B cell (primary cell): ENCODE results near the gene LHX1. TPM values are rescaled to one million over a fixed set of nuclear protein-coding genes. Genes with fewer than 3 reads are reported as not detected.

Source experiments
- ATAC-seq: fragments of 200-7000 bp; cut with Tn5 transposase; one replicate; pipeline ENCODE4 v1.10.0; 2021; ENCODE audit warnings: low read depth, mild to moderate bottlenecking, moderate number of reproducible peaks, moderate library complexity
- CTCF ChIA-PET: fragments of 350-600 bp; sonication (Branson Sonifier 250); formaldehyde crosslinking; loops from one replicate; lab custom pipeline; 2021; ENCODE audit warnings: antibody characterized with exemption, inconsistent platforms; lab: Charles Lee
- POLR2A ChIA-PET: fragments of 350-600 bp; sonication (Branson Sonifier 250); formaldehyde crosslinking; loops from one replicate; lab custom pipeline; 2021; ENCODE audit warnings: antibody characterized with exemption; lab: Charles Lee
- DNase-seq: peaks from one replicate; pipeline ENCODE4 v3.0.0; 2013
- H2AFZ ChIP-seq: 2 replicates; pipeline ENCODE4 v1.6.1; 2012; ENCODE audit warnings: mild to moderate bottlenecking, low read depth, low read length; ENCODE audit not compliant: insufficient read depth, poor library complexity, severe bottlenecking
- H3K27ac ChIP-seq, 2 donors: 1 replicate in 1 of 2; 2 replicates in 1 of 2; pipeline ENCODE4 v1.5.1; 2012 to 2013; ENCODE audit warnings: low read length in 2 of 2, mild to moderate bottlenecking in 2 of 2, moderate library complexity in 1 of 2
- H3K27me3 ChIP-seq, 4 experiments: fragments of 200-600 bp in 1 of 4; sonication (generic) in 1 of 4; replicated peaks in 1 of 4; 1 replicate in 2 of 4; 2 replicates in 2 of 4; pipeline versions ENCODE4 v1.6.1 to v1.7.0; 2013 to 2016; ENCODE audit warnings: low read length in 3 of 4, mild to moderate bottlenecking in 2 of 4, mixed read lengths in 1 of 4, moderate library complexity in 1 of 4; ENCODE audit not compliant: insufficient read depth in 4 of 4, control insufficient read depth in 3 of 4; ENCODE audit errors: control extremely low read depth in 1 of 4
- H3K36me3 ChIP-seq, 2 experiments: replicated peaks in 1 of 2; 1 replicate in 1 of 2; 2 replicates in 1 of 2; pipeline versions ENCODE4 v1.6.1 to v1.7.1; 2013; ENCODE audit warnings: low read length in 1 of 2; ENCODE audit not compliant: insufficient read depth in 2 of 2, control insufficient read depth in 1 of 2; ENCODE audit errors: control extremely low read depth in 1 of 2, extremely low read depth in 1 of 2
- H3K4me1 ChIP-seq, 2 donors: fragments of 200-600 bp in 1 of 2; sonication (generic) in 1 of 2; 1 replicate in 1 of 2; 2 replicates in 1 of 2; pipeline versions ENCODE4 v1.5.1 to v1.6.1; 2013 to 2017; ENCODE audit warnings: low read length in 2 of 2; ENCODE audit not compliant: control insufficient read depth in 2 of 2, insufficient read depth in 2 of 2
- H3K4me2 ChIP-seq: replicated peaks from 2 replicates; pipeline ENCODE3; 2012; ENCODE audit warnings: mild to moderate bottlenecking, low read depth, low read length; ENCODE audit not compliant: poor library complexity, severe bottlenecking
- H3K4me3 ChIP-seq, 5 experiments: fragments of 200-600 bp in 1 of 5; sonication (generic) in 1 of 5; 1 replicate in 3 of 5; 2 replicates in 2 of 5; pipeline versions ENCODE4 v1.5.1 to v1.7.0; 2011 to 2016; ENCODE audit warnings: low read length in 4 of 5, mild to moderate bottlenecking in 4 of 5, low read depth in 2 of 5, control low read depth in 1 of 5, moderate library complexity in 1 of 5; ENCODE audit not compliant: insufficient read depth in 1 of 5; ENCODE audit errors: control extremely low read depth in 1 of 5, extremely low read depth in 1 of 5
- H3K79me2 ChIP-seq: fragments of 200-600 bp; sonication (generic); one replicate; pipeline ENCODE4 v1.6.0; 2016; ENCODE audit warnings: low read length; ENCODE audit not compliant: control insufficient read depth, insufficient read depth
- H3K9ac ChIP-seq: fragments of 200-600 bp; sonication (generic); 2 replicates; pipeline ENCODE4 v1.6.1; 2017; ENCODE audit warnings: mild to moderate bottlenecking, low read length, moderate library complexity
- H3K9me3 ChIP-seq, 3 donors: one replicate each; pipeline versions ENCODE4 v1.6.1 to v1.7.1; 2013; ENCODE audit warnings: low read length in 2 of 3; ENCODE audit not compliant: control insufficient read depth in 2 of 3, insufficient read depth in 1 of 3; ENCODE audit errors: control extremely low read depth in 1 of 3
- H4K20me1 ChIP-seq: 2 replicates; pipeline ENCODE4 v1.6.0; 2012; ENCODE audit warnings: mild to moderate bottlenecking, low read length; ENCODE audit not compliant: insufficient read depth, control insufficient read depth, poor library complexity, severe bottlenecking
- H3K27ac Mint-ChIP-seq: one replicate; pipeline ENCODE4 v1.8.0; 2021; ENCODE audit warnings: mixed read lengths
- H3K27me3 Mint-ChIP-seq: one replicate; pipeline ENCODE4 v1.8.0; 2021; ENCODE audit warnings: mixed read lengths
- H3K4me1 Mint-ChIP-seq: one replicate; pipeline ENCODE4 v1.8.0; 2021; ENCODE audit warnings: mixed read lengths
- H3K4me3 Mint-ChIP-seq: one replicate; pipeline ENCODE4 v1.8.0; 2021; ENCODE audit warnings: mixed read lengths
- H3K9me3 Mint-ChIP-seq: one replicate; pipeline ENCODE4 v1.8.0; 2022; ENCODE audit warnings: mixed read lengths; ENCODE audit not compliant: insufficient read depth
- CTCF ChIP-seq: fragments of 200-600 bp; IDR thresholded peaks from one replicate; pipeline ENCODE4 v1.8.0; 2022; ENCODE audit warnings: antibody characterized with exemption, mild to moderate bottlenecking
- EZH2 ChIP-seq: IDR thresholded peaks from 2 replicates; pipeline ENCODE4 v1.6.1; 2012; ENCODE audit warnings: borderline replicate concordance, low read depth, mild to moderate bottlenecking, moderate library complexity, low read length; ENCODE audit not compliant: insufficient read depth, poor library complexity, severe bottlenecking
- WGBS: methylation state at CpG from one replicate; pipeline ENCODE4 v1.1.5; 2013; ENCODE audit warnings: missing lambda C conversion rate; ENCODE audit not compliant: insufficient coverage; 5-methylcytosine and 5-hydroxymethylcytosine counted together
- intact Hi-C: fragments of 100-400 bp; cut with micrococcal nuclease; formaldehyde crosslinking; loops from one replicate; pipeline ENCODE4 v1.10.0; 2022
- polyA plus RNA-seq: library from polyadenylated mRNA; depleted of rRNA; stranded (reverse); fragments of >200 nt; gene quantifications from 2 replicates; pipeline ENCODE4 v1.2.3, GENCODE V29; 2012
- total RNA-seq, 2 donors: library from RNA; stranded (reverse); fragments of 120-200 nt in 1 of 2; gene quantifications; 1 replicate in 1 of 2; 2 replicates in 1 of 2; pipeline versions ENCODE4 v1.2.3 to v1.2.4, GENCODE V29; 2013 to 2022

LHX1 gene
- total and polyA plus RNA-seq, 2 donors (not counting 1 experiment from before 2014, with no cell fraction given): not detected

GRCh38 chr17:36936455-36937000, 747 bp upstream of the LHX1 start:
- intact Hi-C loops: no loop called here
- no peak overlapping the region for H3K27ac ChIP-seq
- peak overlapping the region in 3 of 5 experiments; percentile 29 to 51 (median 38) for H3K4me3 ChIP-seq
- Mint-ChIP-seq H3K27me3 (peaks cover 81% of the 10 kb centered on the region), H3K27ac (peak overlapping the region; percentile 63), H3K4me3 (peak overlapping the region; percentile 83), H3K9me3 (no peaks in the 10 kb centered on the region), H3K4me1 (peaks cover 71% of the 10 kb centered on the region)
- TF ChIP-seq CTCF (no peak), EZH2 (peak; percentile 82)
- 5% methylated on average over 55 of the region's 58 CpGs for WGBS
- peaks cover 0 to 98% (median 92%) of the 10 kb centered on the region in 4 experiments for H3K27me3 ChIP-seq
- H4K20me1 ChIP-seq: peaks cover 44% of the 10 kb centered on the region
- H3K9me3 ChIP-seq: peaks cover 0 to 96% (median 16%) of the 10 kb centered on the region in 3 donors
- peaks cover 91 to 95% of the 10 kb centered on the region in 2 donors for H3K4me1 ChIP-seq
- peak overlapping the region; percentile 53 for H3K9ac ChIP-seq
- ChIA-PET POLR2A (interaction anchor here (1.3 kb wide), 1 partner anchor 13 kb away, joined by 3 read pairs; no protein-coding TSS in a partner anchor), CTCF (no interaction called here)
- peak overlapping the region; percentile 84 for H3K4me2 ChIP-seq
- no peak for ATAC-seq
- no peaks in the 10 kb centered on the region for H3K36me3 ChIP-seq
- peak; percentile 64 for DNase-seq
- H2AFZ ChIP-seq: peak overlapping the region; percentile 51
- no peaks in the 10 kb centered on the region for H3K79me2 ChIP-seq

GRCh38 chr17:36937959-36938565, 787 bp downstream of the LHX1 start:
- TF ChIP-seq CTCF: no peak
- no peak for TF ChIP-seq EZH2
- H3K9me3 Mint-ChIP-seq: no peaks in the 10 kb centered on the region
- CTCF ChIA-PET: interaction anchor here (1.2 kb wide), 1 partner anchor 309 kb away, joined by 3 read pairs; no protein-coding TSS in a partner anchor
- peaks cover 0 to 99% (median 93%) of the 10 kb centered on the region in 4 experiments for H3K27me3 ChIP-seq
- peak overlapping the region; percentile 84 for H3K4me2 ChIP-seq
- no peak overlapping the region for H3K27ac ChIP-seq
- POLR2A ChIA-PET: interaction anchor here (0.6 to 1.4 kb wide), 2 partner anchors 11 to 71 kb away, joined by 4 to 6 read pairs; partner anchors contain the start of gene AATF
- H2AFZ ChIP-seq: peak overlapping the region; percentile 59
- ATAC-seq (no peak), DNase-seq (peak; percentile 67)
- H4K20me1 ChIP-seq: peaks cover 41% of the 10 kb centered on the region
- peak overlapping the region; percentile 83 for H3K4me3 Mint-ChIP-seq
- no peaks in the 10 kb centered on the region for H3K79me2 ChIP-seq
- peaks cover 90 to 96% of the 10 kb centered on the region in 2 donors for H3K4me1 ChIP-seq
- intact Hi-C loops: no loop called here
- 5% methylated on average over 36 of the region's 36 CpGs for WGBS
- H3K36me3 ChIP-seq: no peaks in the 10 kb centered on the region
- peak overlapping the region; percentile 69 for H3K27ac Mint-ChIP-seq
- peaks cover 62% of the 10 kb centered on the region for H3K4me1 Mint-ChIP-seq
- peaks cover 0 to 98% (median 21%) of the 10 kb centered on the region in 3 donors for H3K9me3 ChIP-seq
- H3K9ac ChIP-seq: peak overlapping the region; percentile 53
- peaks cover 70% of the 10 kb centered on the region for H3K27me3 Mint-ChIP-seq
- peak overlapping the region in 4 of 5 experiments; percentile 21 to 51 (median 34) for H3K4me3 ChIP-seq
